Mesenchymal stem cell (in vitro differentiated cells and primary cell): ENCODE measurements around the gene FUT4.
A peak's percentile ranks its signal among the peaks of the same experiment; 100 is the strongest.

Experiments used
- DNase-seq: peaks from one replicate; pipeline ENCODE4 v3.0.0-alpha.2; 2013
- H2AFZ ChIP-seq: one replicate; pipeline ENCODE4 v1.6.1; 2013; ENCODE audit warnings: low read depth, mild to moderate bottlenecking, control low read depth, inconsistent platforms, low read length, moderate library complexity
- H2AK5ac ChIP-seq: 2 replicates; pipeline ENCODE4 v1.6.1; 2013; ENCODE audit warnings: low read length, moderate library complexity, mild to moderate bottlenecking, inconsistent platforms; ENCODE audit not compliant: severe bottlenecking
- H2BK120ac ChIP-seq: one replicate; pipeline ENCODE4 v1.6.1; 2013; ENCODE audit warnings: low read depth, mild to moderate bottlenecking, inconsistent platforms, low read length, moderate library complexity
- H2BK12ac ChIP-seq, 2 experiments: one replicate each; pipeline ENCODE4 v1.6.1; 2013; ENCODE audit warnings: inconsistent platforms in 2 of 2, low read length in 2 of 2, mild to moderate bottlenecking in 2 of 2, moderate library complexity in 2 of 2, control low read depth in 1 of 2
- H2BK15ac ChIP-seq: one replicate; pipeline ENCODE4 v1.6.1; 2013; ENCODE audit warnings: mild to moderate bottlenecking, low read depth, inconsistent platforms; ENCODE audit not compliant: poor library complexity, severe bottlenecking
- H2BK5ac ChIP-seq: 2 replicates; pipeline ENCODE4 v1.6.1; 2013; ENCODE audit warnings: low read depth, mild to moderate bottlenecking, low read length, control low read depth, inconsistent platforms; ENCODE audit not compliant: poor library complexity, severe bottlenecking
- H3K14ac ChIP-seq, 2 experiments: one replicate each; pipeline ENCODE4 v1.6.1; 2013; ENCODE audit warnings: inconsistent platforms in 2 of 2, low read length in 2 of 2, control low read depth in 1 of 2, mild to moderate bottlenecking in 1 of 2, moderate library complexity in 1 of 2
- H3K18ac ChIP-seq, 2 experiments: one replicate each; pipeline ENCODE4 v1.6.1; 2013; ENCODE audit warnings: inconsistent platforms in 2 of 2, low read length in 2 of 2, control low read depth in 1 of 2, low read depth in 1 of 2, mild to moderate bottlenecking in 1 of 2
- H3K23ac ChIP-seq, 2 experiments: one replicate each; pipeline ENCODE4 v1.6.1; 2013; ENCODE audit warnings: inconsistent platforms in 2 of 2, low read length in 2 of 2, mild to moderate bottlenecking in 2 of 2, moderate library complexity in 2 of 2, control low read depth in 1 of 2
- H3K27ac ChIP-seq: 2 replicates; pipeline ENCODE4 v1.5.1; 2013; ENCODE audit warnings: mild to moderate bottlenecking, moderate library complexity, low read length, control low read depth, inconsistent platforms; ENCODE audit not compliant: poor library complexity, severe bottlenecking
- H3K27me3 ChIP-seq, 2 experiments: 2 replicates each; pipeline versions ENCODE4 v1.6.1 to v1.7.0; 2013; ENCODE audit warnings: low read length in 2 of 2, mild to moderate bottlenecking in 2 of 2, moderate library complexity in 2 of 2, control low read depth in 1 of 2, inconsistent platforms in 1 of 2; ENCODE audit not compliant: control insufficient read depth in 1 of 2, insufficient read depth in 1 of 2
- H3K36me3 ChIP-seq, 2 experiments: 2 replicates each; pipeline versions ENCODE4 v1.6.1 to v1.7.0; 2013; ENCODE audit warnings: low read length in 2 of 2, control low read depth in 1 of 2, inconsistent platforms in 1 of 2, low read depth in 1 of 2, mild to moderate bottlenecking in 1 of 2; ENCODE audit not compliant: insufficient read depth in 2 of 2, control insufficient read depth in 1 of 2
- H3K4ac ChIP-seq, 2 experiments: one replicate each; pipeline ENCODE4 v1.6.1; 2013; ENCODE audit warnings: inconsistent platforms in 2 of 2, low read length in 2 of 2, mild to moderate bottlenecking in 2 of 2, moderate library complexity in 2 of 2, control low read depth in 1 of 2, low read depth in 1 of 2
- H3K4me1 ChIP-seq: 2 replicates; pipeline ENCODE4 v1.6.1; 2013; ENCODE audit warnings: low read depth, low read length, control low read depth; ENCODE audit not compliant: control insufficient read depth, insufficient read depth
- H3K4me2 ChIP-seq: 2 replicates; pipeline ENCODE4 v1.6.1; 2013; ENCODE audit warnings: low read length, mild to moderate bottlenecking, inconsistent platforms; ENCODE audit not compliant: poor library complexity, severe bottlenecking
- H3K4me3 ChIP-seq, 2 experiments: 2 replicates each; pipeline versions ENCODE4 v1.5.1 to v1.7.0; 2013; ENCODE audit warnings: low read length in 2 of 2, mild to moderate bottlenecking in 2 of 2, control low read depth in 1 of 2, low read depth in 1 of 2; ENCODE audit not compliant: insufficient read depth in 1 of 2
- H3K79me1 ChIP-seq: replicated peaks from 2 replicates; pipeline ENCODE4 v1.6.1; 2013; ENCODE audit warnings: mild to moderate bottlenecking, control low read depth, low read length, inconsistent platforms; ENCODE audit not compliant: poor library complexity, severe bottlenecking
- H3K9ac ChIP-seq: 2 replicates; pipeline ENCODE4 v1.7.0; 2013; ENCODE audit warnings: mild to moderate bottlenecking, low read length, moderate library complexity
- H3K9me3 ChIP-seq: 2 replicates; pipeline ENCODE4 v1.7.0; 2013; ENCODE audit warnings: mild to moderate bottlenecking, low read length; ENCODE audit not compliant: control insufficient read depth
- H4K8ac ChIP-seq: one replicate; pipeline ENCODE4 v1.6.1; 2013; ENCODE audit warnings: inconsistent platforms, mild to moderate bottlenecking, low read length, moderate library complexity
- H4K91ac ChIP-seq: one replicate; pipeline ENCODE4 v1.6.1; 2013; ENCODE audit warnings: mild to moderate bottlenecking, low read length, inconsistent platforms
- WGBS: methylation state at CpG from one replicate; pipeline ENCODE4 v1.1.7; 2013; ENCODE audit warnings: mixed read lengths; 5-methylcytosine and 5-hydroxymethylcytosine counted together

Gene FUT4

GRCh38 chr11:94539420-94539819, 4.3 kb upstream of the FUT4 start:
- H3K27me3 ChIP-seq, result no peaks in the 10 kb centered on the region

GRCh38 chr11:94544646-94545263, 1.0 kb downstream of the FUT4 start:
- Histone ChIP-seq H3K4me3 (peak overlapping the region; percentile 76 to 85), H3K4me2 (peak overlapping the region; percentile 70), H2AFZ (peak overlapping the region; percentile 98), H2BK12ac (peak overlapping the region in 1 of 2 experiments; percentile 70), H3K9me3 (no peaks in the 10 kb centered on the region), H3K27me3 (no peaks in the 10 kb centered on the region), H3K4ac (peak overlapping the region; percentile 89), H3K18ac (peak overlapping the region; percentile 92 to 99), H3K9ac (peak overlapping the region; percentile 97), H2BK15ac (no peak overlapping the region), H2BK5ac (no peak overlapping the region), H2BK120ac (peak overlapping the region; percentile 78), H3K4me1 (peaks cover 15% of the 10 kb centered on the region), H2AK5ac (no peak overlapping the region), H4K91ac (peak overlapping the region; percentile 74), H3K23ac (peak overlapping the region in 1 of 2 experiments; percentile 87), H3K79me1 (peaks cover 15% of the 10 kb centered on the region), H3K36me3 (peaks cover 9 to 11% of the 10 kb centered on the region in 2 experiments), H3K14ac (peak overlapping the region in 1 of 2 experiments; percentile 91), H3K27ac (no peak overlapping the region), H4K8ac (peak overlapping the region; percentile 100)
- DNase-seq, result peak; percentile 28
- 9% methylated on average over 59 of the region's 59 CpGs for whole genome bisulfite sequencing

More at GRCh38 chr11:94539420-94539819, 4.3 kb upstream of the FUT4 start:
- Histone ChIP-seq H3K27ac (no peak overlapping the region), H3K4me1 (no peaks in the 10 kb centered on the region), H3K9ac (no peak overlapping the region), H4K91ac (no peak overlapping the region), H2AK5ac (no peak overlapping the region), H3K79me1 (no peaks in the 10 kb centered on the region), H2BK120ac (no peak overlapping the region), H3K23ac (no peak overlapping the region), H3K14ac (no peak overlapping the region), H3K4ac (no peak overlapping the region), H2BK5ac (no peak overlapping the region), H3K18ac (no peak overlapping the region), H3K4me2 (no peak overlapping the region), H3K36me3 (no peaks in the 10 kb centered on the region), H3K4me3 (no peak overlapping the region), H3K9me3 (no peaks in the 10 kb centered on the region), H2AFZ (no peak overlapping the region), H2BK15ac (no peak overlapping the region), H4K8ac (no peak overlapping the region), H2BK12ac (no peak overlapping the region)
- 24% methylated on average over 1 of the region's 1 CpG for WGBS
- DNase-seq, result no peak

- no peak overlapping the region for H2AK5ac ChIP-seq
- no peak overlapping the region for H3K27ac ChIP-seq
- peak overlapping the region; percentile 78 for H4K8ac ChIP-seq
- WGBS, result 62% methylated on average over 54 of the region's 54 CpGs
- no peak overlapping the region for H2BK120ac ChIP-seq
- peaks cover 15% of the 10 kb centered on the region for H3K79me1 ChIP-seq
- H3K36me3 ChIP-seq, result peaks cover 9 to 12% of the 10 kb centered on the region in 2 experiments
- H2BK12ac ChIP-seq, result no peak overlapping the region
- peak overlapping the region; percentile 48 to 67 for H3K18ac ChIP-seq
- H2AFZ ChIP-seq, result peak overlapping the region; percentile 87
- H2BK5ac ChIP-seq, result no peak overlapping the region
- no peaks in the 10 kb centered on the region for H3K9me3 ChIP-seq
- H3K4me1 ChIP-seq, result peaks cover 15% of the 10 kb centered on the region
- H3K27me3 ChIP-seq, result no peaks in the 10 kb centered on the region
- peak overlapping the region; percentile 97 for H3K9ac ChIP-seq
- H3K14ac ChIP-seq, result peak overlapping the region in 1 of 2 experiments; percentile 23
- H3K4me2 ChIP-seq, result no peak overlapping the region
- peak overlapping the region in 1 of 2 experiments; percentile 85 for H3K4me3 ChIP-seq
- no peak overlapping the region for H4K91ac ChIP-seq
- H3K23ac ChIP-seq, result peak overlapping the region in 1 of 2 experiments; percentile 47
- no peak overlapping the region for H2BK15ac ChIP-seq
- no peak for DNase-seq
- H3K4ac ChIP-seq, result peak overlapping the region in 1 of 2 experiments; percentile 9
Observed at GRCh38 chr11:94545264-94546161, 1.8 kb downstream of the FUT4 start.

GRCh38 chr11:94546162-94546470, 2.4 kb downstream of the FUT4 start:
- Histone ChIP-seq H3K4me1 (peaks cover 15% of the 10 kb centered on the region), H2BK15ac (no peak overlapping the region), H3K4me3 (peak overlapping the region in 1 of 2 experiments; percentile 85), H3K9me3 (no peaks in the 10 kb centered on the region), H2BK120ac (no peak overlapping the region), H3K23ac (no peak overlapping the region), H3K27me3 (no peaks in the 10 kb centered on the region), H4K8ac (no peak overlapping the region), H2AFZ (no peak overlapping the region), H3K36me3 (peaks cover 9 to 15% of the 10 kb centered on the region in 2 experiments), H3K27ac (no peak overlapping the region), H2BK12ac (no peak overlapping the region), H3K18ac (no peak overlapping the region), H3K79me1 (peaks cover 15% of the 10 kb centered on the region), H2BK5ac (no peak overlapping the region), H4K91ac (no peak overlapping the region), H3K9ac (peak overlapping the region; percentile 97), H3K4me2 (no peak overlapping the region), H2AK5ac (no peak overlapping the region), H3K4ac (no peak overlapping the region), H3K14ac (no peak overlapping the region)
- WGBS, result no CpG with 5 or more reads among the region's 2 CpGs
- DNase-seq, result no peak
